Stomach (tissue), 4 donors: ENCODE results near the gene PCP4L1.

Experiments
- CTCF ChIP-seq, 7 experiments: fragments of 450-650 bp in 4 of 7; fragments of 200-600 bp in 3 of 7; sonication (generic) in 3 of 7; IDR thresholded peaks; one replicate each; pipeline ENCODE4 v1.5.1; 2016 to 2019; ENCODE audit warnings: antibody characterized with exemption in 7 of 7, control low read depth in 2 of 7, mild to moderate bottlenecking in 1 of 7
- POLR2A ChIP-seq, 4 donors: fragments of 450-650 bp; IDR thresholded peaks; one replicate each; pipeline ENCODE4 v1.6.1; 2016; ENCODE audit warnings: antibody characterized with exemption in 4 of 4, control low read depth in 2 of 4, mild to moderate bottlenecking in 1 of 4, moderate library complexity in 1 of 4

GRCh38 chr1:161299347-161299746 lies 40.8 kb downstream of the PCP4L1 start:
- TF ChIP-seq CTCF (IDR thresholded peaks at IDR 0.05) = no peak
- TF ChIP-seq POLR2A (IDR thresholded peaks at IDR 0.05) = no peak
